ENCODE data around the gene ITGB4. TPM values are rescaled to one million over a fixed set of nuclear protein-coding genes. Genes with fewer than 3 reads are reported as not detected.

The ITGB4 gene
- polyA plus RNA-seq, 2 of the 4 experiments (the other 2 are of a cell fraction), result 20.6 to 37.4 TPM

- ChIA-PET POLR2A (interaction anchor here (2.6 kb wide), 1 partner anchor 16 kb away, joined by 17 read pairs; a partner anchor contains a TSS), CTCF (interaction anchor here (0.6 to 11.8 kb wide), 11 partner anchors 11 to 163 kb away, joined by 3 to 72 read pairs (median 4); partner anchors contain the start of genes SMIM5 and UNK)
- no peak for DNase-seq (ENCODE audit: low read depth in 1 of 2, low spot score in 1 of 2)
- 89% methylated on average over 8 of the region's 8 CpGs for WGBS (ENCODE audit: missing lambda C conversion rate)
- H3K9me3 ChIP-seq, result no peaks in the 10 kb centered on the region
- no peak overlapping the region for H3K4me2 ChIP-seq
- H3K4me1 ChIP-seq, result 0 out of 3 replicates have a peak, but pooled peaks cover 3% of the 10 kb centered on the region
- H3K4me3 ChIP-seq, result no peak overlapping the region
- TF ChIP-seq RAD21 (conservative IDR thresholded peaks at IDR 0.05 in 1 of 2, IDR thresholded peaks at IDR 0.05 in 1 of 2), result no peak
- no peak for TF ChIP-seq KDM1A (IDR thresholded peaks at IDR 0.05; ENCODE audit: low read depth)
- no peak for TF ChIP-seq POLR2A (IDR thresholded peaks at IDR 0.05; ENCODE audit: low read length)
- TF ChIP-seq NPAS2 (CRISPR knock-in tag; IDR thresholded peaks at IDR 0.05; ENCODE audit: borderline replicate concordance), result no peak
- TF ChIP-seq CBX2 (IDR thresholded peaks at IDR 0.05; ENCODE audit: borderline replicate concordance, low read depth), result no peak
- TF ChIP-seq ZFP36 (IDR thresholded peaks at IDR 0.05; ENCODE audit: borderline replicate concordance, partially characterized antibody), result no peak
- no peak for TF ChIP-seq BHLHE40 (IDR thresholded peaks at IDR 0.05; ENCODE audit: low read depth, low read length)
- TF ChIP-seq CHD4 (IDR thresholded peaks at IDR 0.05; ENCODE audit: borderline replicate concordance), result no peak
- no peak for TF ChIP-seq HDAC2 (IDR thresholded peaks at IDR 0.05)
- TF ChIP-seq JUNB (IDR thresholded peaks at IDR 0.05), result no peak
- TF ChIP-seq CEBPB (IDR thresholded peaks at IDR 0.05), result no peak
- TF ChIP-seq TP53 (CRISPR knock-in tag; IDR thresholded peaks at IDR 0.05), result no peak
- TF ChIP-seq PBX3 (IDR thresholded peaks at IDR 0.05), result no peak
- TF ChIP-seq SMC3 (IDR thresholded peaks at IDR 0.05), result no peak
- TF ChIP-seq EHF (CRISPR knock-in tag; IDR thresholded peaks at IDR 0.05), result no peak
- no peak for TF ChIP-seq BCL3 (IDR thresholded peaks at IDR 0.05)
- TF ChIP-seq SREBF2 (IDR thresholded peaks at IDR 0.05), result no peak
- ATAC-seq, result no peak
- no peak for FAIRE-seq
- no peak overlapping the region for H3K27ac ChIP-seq
Observed at GRCh38 chr17:75795820-75796607, 74.8 kb downstream of the ITGB4 start.

- ATAC-seq, result peak; percentile 24 to 37; a peak in 4 of 6 replicates
- Histone ChIP-seq H3K4me1 (no peaks in the 10 kb centered on the region), H3K9me3 (no peaks in the 10 kb centered on the region), H3K4me3 (no peak overlapping the region), H3K4me2 (no peak overlapping the region), H3K27ac (no peak overlapping the region)
- no peak for FAIRE-seq
- CTCF ChIA-PET, result interaction anchor here (0.6 to 11.8 kb wide), 17 partner anchors 9 to 97 kb away, joined by 3 to 72 read pairs (median 4); partner anchors contain the start of genes GALK1, TRIM65 and UNK
- no peak for TF ChIP-seq EHMT2 (IDR thresholded peaks at IDR 0.05; ENCODE audit: low read depth)
- TF ChIP-seq HES2 (IDR thresholded peaks at IDR 0.05), result no peak
- TF ChIP-seq RARB (CRISPR knock-in tag; IDR thresholded peaks at IDR 0.05), result no peak
- TF ChIP-seq FOXS1 (CRISPR knock-in tag; IDR thresholded peaks at IDR 0.05), result no peak
- no peak for TF ChIP-seq MAZ (IDR thresholded peaks at IDR 0.05; ENCODE audit: borderline replicate concordance, low read depth, low read length)
- no peak for TF ChIP-seq HOXB5 (CRISPR knock-in tag; IDR thresholded peaks at IDR 0.05)
- TF ChIP-seq SREBF2 (IDR thresholded peaks at IDR 0.05), result no peak
- no peak for TF ChIP-seq TP53 (CRISPR knock-in tag; IDR thresholded peaks at IDR 0.05)
- no peak for TF ChIP-seq ELK1 (IDR thresholded peaks at IDR 0.05; ENCODE audit: low read depth, low read length)
- no peak for TF ChIP-seq NFE2L2 (conservative IDR thresholded peaks at IDR 0.05; ENCODE audit: low read length)
- no peak for TF ChIP-seq POLR2AphosphoS2 (conservative IDR thresholded peaks at IDR 0.05; ENCODE audit: low read length)
- no peak for TF ChIP-seq FOSB (CRISPR knock-in tag; IDR thresholded peaks at IDR 0.05)
- no peak for TF ChIP-seq PHF8 (IDR thresholded peaks at IDR 0.05; ENCODE audit: borderline replicate concordance, low read depth)
- POLR2A ChIA-PET, result interaction anchor here (0.5 to 3.0 kb wide), 4 partner anchors 19 to 992 kb away, joined by 3 to 16 read pairs (median 6); no protein-coding TSS in a partner anchor
- WGBS (ENCODE audit: missing lambda C conversion rate), result 88% methylated on average over 4 of the region's 4 CpGs
- DNase-seq (ENCODE audit: low read depth in 1 of 2, low spot score in 1 of 2), result no peak
Observed at GRCh38 chr17:75799402-75799801, 78.1 kb downstream of the ITGB4 start.
